ENCODE results near the gene MEGF9.

Gene MEGF9

DNA sequence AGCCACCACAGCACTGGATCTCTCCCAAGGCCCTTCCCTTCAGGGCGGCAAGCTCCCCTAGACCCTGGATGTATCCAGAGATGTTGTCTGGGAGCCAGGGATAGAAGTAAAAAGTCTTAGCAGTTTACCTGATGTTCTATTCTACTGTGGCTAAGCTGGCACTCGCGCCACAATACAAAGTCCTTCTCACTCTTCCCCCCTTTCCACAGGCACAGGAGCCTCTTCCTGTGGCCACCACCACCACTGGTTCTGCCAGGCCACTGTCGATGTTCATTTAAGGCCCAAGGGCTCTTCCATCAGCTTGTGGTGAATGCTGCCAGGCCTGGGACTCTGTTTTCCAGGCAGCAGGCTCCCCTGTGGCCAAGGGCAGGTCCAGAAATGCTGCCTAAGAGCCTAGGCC lies 33.7 kb downstream of the MEGF9 start:
- Histone ChIP-seq H3K4me3 (IDR thresholded peaks at IDR 0.05; ENCODE audit: insufficient read depth, low read depth, low read length) (no peak overlapping the region), H3K36me3 (ENCODE audit: insufficient read depth) (no peaks in the 10 kb centered on the region), H3K4me1 (ENCODE audit: low read depth, poor library complexity, severe bottlenecking) (no peaks in the 10 kb centered on the region), H3K27me3 (ENCODE audit: insufficient read depth, low read depth) (no peaks in the 10 kb centered on the region), H3K4me2 (no peak overlapping the region), H3K79me2 (ENCODE audit: insufficient read depth, low read depth) (no peaks in the 10 kb centered on the region), H2AFZ (ENCODE audit: low read depth) (no peak overlapping the region), H3K9ac (no peak overlapping the region), H4K20me1 (ENCODE audit: insufficient read depth) (no peaks in the 10 kb centered on the region), H3K27ac (no peak overlapping the region)
- TF ChIP-seq, protein P1, sequence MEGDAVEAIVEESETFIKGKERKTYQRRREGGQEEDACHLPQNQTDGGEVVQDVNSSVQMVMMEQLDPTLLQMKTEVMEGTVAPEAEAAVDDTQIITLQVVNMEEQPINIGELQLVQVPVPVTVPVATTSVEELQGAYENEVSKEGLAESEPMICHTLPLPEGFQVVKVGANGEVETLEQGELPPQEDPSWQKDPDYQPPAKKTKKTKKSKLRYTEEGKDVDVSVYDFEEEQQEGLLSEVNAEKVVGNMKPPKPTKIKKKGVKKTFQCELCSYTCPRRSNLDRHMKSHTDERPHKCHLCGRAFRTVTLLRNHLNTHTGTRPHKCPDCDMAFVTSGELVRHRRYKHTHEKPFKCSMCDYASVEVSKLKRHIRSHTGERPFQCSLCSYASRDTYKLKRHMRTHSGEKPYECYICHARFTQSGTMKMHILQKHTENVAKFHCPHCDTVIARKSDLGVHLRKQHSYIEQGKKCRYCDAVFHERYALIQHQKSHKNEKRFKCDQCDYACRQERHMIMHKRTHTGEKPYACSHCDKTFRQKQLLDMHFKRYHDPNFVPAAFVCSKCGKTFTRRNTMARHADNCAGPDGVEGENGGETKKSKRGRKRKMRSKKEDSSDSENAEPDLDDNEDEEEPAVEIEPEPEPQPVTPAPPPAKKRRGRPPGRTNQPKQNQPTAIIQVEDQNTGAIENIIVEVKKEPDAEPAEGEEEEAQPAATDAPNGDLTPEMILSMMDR (conservative IDR thresholded peaks at IDR 0.05; ENCODE audit: low read depth, low read length): no peak

DNA sequence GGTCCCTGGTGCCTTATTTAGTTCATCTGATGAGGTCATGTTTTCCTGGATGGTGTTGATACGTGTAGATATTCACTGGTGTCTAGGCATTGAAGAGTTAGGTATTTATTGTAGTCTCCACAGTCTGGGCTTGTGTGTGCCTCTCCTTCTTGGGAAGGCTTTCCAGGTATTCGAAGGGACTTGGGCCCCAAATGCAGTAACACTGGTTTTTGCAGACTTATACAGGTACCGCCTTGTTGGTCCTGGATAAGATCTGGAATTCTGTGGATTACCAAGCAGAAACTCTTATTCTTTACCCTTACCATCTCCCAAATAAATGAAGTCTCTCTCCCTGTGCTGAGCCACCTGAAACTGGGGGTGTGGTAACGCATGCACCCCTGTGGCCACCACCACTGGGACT lies 34.1 kb downstream of the MEGF9 start:
- H3K27ac ChIP-seq: no peak overlapping the region
- no peaks in the 10 kb centered on the region for H3K36me3 ChIP-seq (ENCODE audit: insufficient read depth)
- no peaks in the 10 kb centered on the region for H3K79me2 ChIP-seq (ENCODE audit: insufficient read depth, low read depth)
- no peak overlapping the region for H3K9ac ChIP-seq
- no peaks in the 10 kb centered on the region for H3K4me1 ChIP-seq (ENCODE audit: low read depth, poor library complexity, severe bottlenecking)
- no peaks in the 10 kb centered on the region for H4K20me1 ChIP-seq (ENCODE audit: insufficient read depth)
- H3K4me2 ChIP-seq: no peak overlapping the region
- H3K27me3 ChIP-seq (ENCODE audit: insufficient read depth, low read depth): no peaks in the 10 kb centered on the region
- TF ChIP-seq, protein P1 (conservative IDR thresholded peaks at IDR 0.05; ENCODE audit: low read depth, low read length): no peak
- H2AFZ ChIP-seq (ENCODE audit: low read depth): no peak overlapping the region
- H3K4me3 ChIP-seq (IDR thresholded peaks at IDR 0.05; ENCODE audit: insufficient read depth, low read depth, low read length): no peak overlapping the region

DNA sequence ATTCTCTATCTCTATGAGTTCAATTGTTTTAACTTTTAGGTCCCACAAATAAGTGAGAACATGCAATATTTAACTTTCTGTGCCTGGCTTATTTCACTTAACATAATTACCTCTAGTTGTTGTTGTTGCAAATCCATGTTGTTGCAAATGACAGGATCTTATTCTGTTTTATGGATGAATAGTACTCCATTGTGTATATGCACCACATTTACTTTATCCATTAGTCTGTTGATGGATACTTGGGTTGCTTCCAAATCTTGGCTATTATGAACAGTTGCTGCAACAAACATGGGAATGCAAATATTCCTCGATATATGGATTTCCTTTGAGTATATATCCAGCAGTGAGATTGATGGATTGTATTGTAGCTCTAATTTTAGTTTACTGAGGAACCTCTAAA lies 36.3 kb downstream of the MEGF9 start:
- Histone ChIP-seq H3K27me3 (ENCODE audit: insufficient read depth, low read depth) (no peaks in the 10 kb centered on the region), H4K20me1 (ENCODE audit: insufficient read depth) (no peaks in the 10 kb centered on the region), H3K4me1 (ENCODE audit: low read depth, poor library complexity, severe bottlenecking) (no peaks in the 10 kb centered on the region), H3K79me2 (ENCODE audit: insufficient read depth, low read depth) (no peaks in the 10 kb centered on the region), H3K27ac (no peak overlapping the region), H3K9ac (no peak overlapping the region), H2AFZ (ENCODE audit: low read depth) (no peak overlapping the region), H3K4me3 (IDR thresholded peaks at IDR 0.05; ENCODE audit: insufficient read depth, low read depth, low read length) (no peak overlapping the region), H3K36me3 (ENCODE audit: insufficient read depth) (no peaks in the 10 kb centered on the region), H3K4me2 (no peak overlapping the region)
- TF ChIP-seq, protein P1 (conservative IDR thresholded peaks at IDR 0.05; ENCODE audit: low read depth, low read length): no peak

DNA sequence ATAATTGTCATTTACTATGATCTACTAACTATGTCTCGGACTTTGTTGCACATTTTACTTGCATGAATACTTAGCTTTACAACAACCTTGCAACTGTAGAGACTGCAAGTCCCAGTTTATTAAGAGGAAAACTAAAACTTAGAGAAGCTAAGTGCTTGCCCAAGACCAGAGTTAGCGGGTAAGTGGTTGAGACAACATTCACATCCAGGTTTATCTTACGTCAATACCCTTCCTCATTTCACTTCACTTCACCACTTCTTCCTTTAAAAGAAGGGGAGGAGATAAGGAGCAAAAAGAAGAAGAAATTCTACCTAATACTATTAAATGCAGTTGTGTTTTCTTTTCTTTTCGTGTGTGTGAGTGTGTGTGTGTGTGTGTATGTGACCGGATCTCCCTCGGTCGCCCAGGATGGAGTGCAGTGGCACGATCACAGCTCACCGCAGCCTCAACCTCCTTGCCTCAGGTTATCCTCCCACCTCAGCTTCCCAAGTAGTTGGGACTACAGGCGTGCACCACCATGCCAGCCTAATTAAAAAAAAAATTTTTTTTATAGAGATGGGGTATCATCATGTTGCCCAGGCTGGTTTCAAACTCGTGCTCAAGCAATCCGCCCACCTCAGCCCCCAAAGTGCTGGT lies 37.4 kb downstream of the MEGF9 start:
- Histone ChIP-seq H4K20me1 (ENCODE audit: insufficient read depth) (no peaks in the 10 kb centered on the region), H3K4me3 (IDR thresholded peaks at IDR 0.05; ENCODE audit: insufficient read depth, low read depth, low read length) (no peak overlapping the region), H3K4me2 (no peak overlapping the region), H3K27ac (no peak overlapping the region), H3K79me2 (ENCODE audit: insufficient read depth, low read depth) (no peaks in the 10 kb centered on the region), H3K9ac (no peak overlapping the region), H2AFZ (ENCODE audit: low read depth) (no peak overlapping the region), H3K27me3 (ENCODE audit: insufficient read depth, low read depth) (no peaks in the 10 kb centered on the region), H3K36me3 (ENCODE audit: insufficient read depth) (no peaks in the 10 kb centered on the region), H3K4me1 (ENCODE audit: low read depth, poor library complexity, severe bottlenecking) (no peaks in the 10 kb centered on the region)
- TF ChIP-seq, protein P1 (conservative IDR thresholded peaks at IDR 0.05; ENCODE audit: low read depth, low read length): no peak
